OCI-LY7 (cell line): ENCODE results near the gene BAHCC1. TPM values are rescaled to one million over a fixed set of nuclear protein-coding genes. Genes with fewer than 3 reads are reported as not detected.

ENCODE experiments used
- BruUV-seq: library from RNA; stranded (reverse); fragments of 400-500 nt; replicated peaks from 2 replicates; lab custom pipeline; 2021; lab: Mats Ljungman, UMichigan
- CTCF ChIA-PET: fragments of 300-600 bp; sonication (Branson Sonifier 250); formaldehyde crosslinking; loops from one replicate; lab custom pipeline; 2022; ENCODE audit warnings: antibody characterized with exemption; ENCODE audit not compliant: unreplicated experiment; lab: Charles Lee
- POLR2A ChIA-PET: fragments of 300-600 bp; sonication (Branson Sonifier 250); formaldehyde crosslinking; loops from one replicate; lab custom pipeline; 2022; ENCODE audit warnings: antibody characterized with exemption; lab: Charles Lee
- DNase-seq: peaks from one replicate; pipeline ENCODE4 v3.0.0-alpha.2; 2015; ENCODE audit warnings: low spot score
- H2AFZ ChIP-seq: fragments of 200-600 bp; sonication (generic), shearing (Covaris generic); 2 replicates; pipeline ENCODE4 v1.6.1; 2014; ENCODE audit warnings: mild to moderate bottlenecking, antibody characterized with exemption, low read length, moderate library complexity
- H3K27ac ChIP-seq: fragments of 200-600 bp; sonication (generic); 2 replicates; pipeline ENCODE4 v1.5.1; 2014; ENCODE audit warnings: mixed run types, low read depth, mild to moderate bottlenecking, moderate library complexity, low read length, inconsistent platforms; ENCODE audit not compliant: poor library complexity, severe bottlenecking
- H3K36me3 ChIP-seq: fragments of 200-600 bp; sonication (generic); 2 replicates; pipeline ENCODE4 v1.6.1; 2014; ENCODE audit warnings: mild to moderate bottlenecking, antibody characterized with exemption, low read length, moderate library complexity, mixed read lengths; ENCODE audit not compliant: insufficient read depth
- H3K4me1 ChIP-seq: fragments of 200-600 bp; sonication (generic); 2 replicates; pipeline ENCODE4 v1.5.1; 2014; ENCODE audit warnings: mild to moderate bottlenecking, low read length; ENCODE audit not compliant: insufficient read depth, poor library complexity, severe bottlenecking
- H3K4me2 ChIP-seq: fragments of 200-600 bp; sonication (generic); 2 replicates; pipeline ENCODE4 v1.6.1; 2014; ENCODE audit warnings: mild to moderate bottlenecking, low read length
- H3K4me3 ChIP-seq: fragments of 200-600 bp; sonication (generic); 2 replicates; pipeline ENCODE4 v1.5.1; 2014; ENCODE audit warnings: mild to moderate bottlenecking, low read depth, low read length; ENCODE audit not compliant: poor library complexity, severe bottlenecking
- H3K79me2 ChIP-seq: fragments of 200-600 bp; sonication (generic); 2 replicates; pipeline ENCODE4 v1.6.1; 2016; ENCODE audit warnings: low read depth, mild to moderate bottlenecking, low read length, moderate library complexity, mixed read lengths; ENCODE audit not compliant: insufficient read depth
- H3K9me2 ChIP-seq: fragments of 200-600 bp; sonication (generic); 2 replicates; pipeline ENCODE4 v1.6.1; 2016; ENCODE audit warnings: mild to moderate bottlenecking, low read length, mixed read lengths; ENCODE audit not compliant: insufficient read depth
- H3K9me3 ChIP-seq: fragments of 200-600 bp; sonication (generic); 2 replicates; pipeline ENCODE4 v1.6.1; 2014; ENCODE audit warnings: mild to moderate bottlenecking, mixed run types, low read length, mixed read lengths
- H4K20me1 ChIP-seq: fragments of 200-600 bp; sonication (generic); 2 replicates; pipeline ENCODE4 v1.6.1; 2014; ENCODE audit warnings: mild to moderate bottlenecking, antibody characterized with exemption, low read length, moderate library complexity, mixed read lengths; ENCODE audit not compliant: insufficient read depth
- CTCF ChIP-seq: fragments of 200-600 bp; sonication (generic); conservative IDR thresholded peaks from 2 replicates; pipeline ENCODE4 v1.5.1; 2014; ENCODE audit warnings: mild to moderate bottlenecking, antibody characterized with exemption, low read length, moderate library complexity, mixed read lengths
- EZH2phosphoT487 ChIP-seq: fragments of 200-600 bp; sonication (generic); IDR thresholded peaks from 2 replicates; pipeline ENCODE4 v1.6.1; 2018; ENCODE audit warnings: low read depth, borderline replicate concordance, mild to moderate bottlenecking, mixed run types, antibody characterized with exemption, low read length, moderate library complexity, mixed read lengths
- intact Hi-C: fragments of 100-400 bp; cut with micrococcal nuclease; formaldehyde crosslinking; loops from one replicate; pipeline ENCODE4 v1.10.0; 2022; ENCODE audit not compliant: unreplicated experiment
- total RNA-seq, 2 experiments: library from RNA; depleted of rRNA in 1 of 2; stranded (reverse); fragments of >200 nt in 1 of 2; shearing (Covaris generic) in 1 of 2; gene quantifications; 2 replicates each; pipeline ENCODE4 v1.2.3, GENCODE V29; 2014 to 2022

The BAHCC1 gene
- total RNA-seq, 2 experiments from 2014 or later = 5.2 to 5.5 TPM

GRCh38 chr17:81434681-81435417 lies 39.6 kb downstream of the BAHCC1 start:
- Histone ChIP-seq H3K79me2 (no peaks in the 10 kb centered on the region), H3K9me2 (no peaks in the 10 kb centered on the region), H4K20me1 (no peaks in the 10 kb centered on the region), H3K4me3 (no peak overlapping the region), H3K27ac (no peak overlapping the region), H3K36me3 (no peaks in the 10 kb centered on the region), H2AFZ (no peak overlapping the region), H3K4me2 (no peak overlapping the region), H3K4me1 (peaks cover 9% of the 10 kb centered on the region), H3K9me3 (no peaks in the 10 kb centered on the region)
- intact Hi-C loops = no loop called here
- DNase-seq = no peak
- BruUV-seq = no TSS peak
- POLR2A ChIA-PET = no interaction called here
- CTCF ChIA-PET = no interaction called here
- no peak for TF ChIP-seq CTCF
- TF ChIP-seq EZH2phosphoT487 = no peak

- no peak for DNase-seq
- intact Hi-C loops = no loop called here
- no peak overlapping the region for H3K4me3 ChIP-seq
- no peaks in the 10 kb centered on the region for H3K36me3 ChIP-seq
- H2AFZ ChIP-seq = no peak overlapping the region
- no peak overlapping the region for H3K4me2 ChIP-seq
- BruUV-seq = no TSS peak
- TF ChIP-seq CTCF (no peak), EZH2phosphoT487 (no peak)
- H3K27ac ChIP-seq = no peak overlapping the region
- no peaks in the 10 kb centered on the region for H3K79me2 ChIP-seq
- H3K9me2 ChIP-seq = no peaks in the 10 kb centered on the region
- CTCF ChIA-PET = no interaction called here
- H4K20me1 ChIP-seq = no peaks in the 10 kb centered on the region
- POLR2A ChIA-PET = interaction anchor here (0.6 to 0.7 kb wide), 2 partner anchors 108 to 197 kb away, joined by 3 to 4 read pairs; no protein-coding TSS in a partner anchor
- peaks cover 9% of the 10 kb centered on the region for H3K4me1 ChIP-seq
- no peaks in the 10 kb centered on the region for H3K9me3 ChIP-seq
Measured at GRCh38 chr17:81435652-81436293, 40.5 kb downstream of the BAHCC1 start.
